DND-41 (cell line): ENCODE results near the gene PWWP2B.

Source experiments
- EZH2 ChIP-seq: IDR thresholded peaks from 3 replicates; pipeline ENCODE4 v1.6.1; 2012; ENCODE audit warnings: borderline replicate concordance, low read depth, mild to moderate bottlenecking, moderate library complexity, low read length, inconsistent platforms; ENCODE audit not compliant: severe bottlenecking
- TF ChIP-seq, protein P1 (sequence below): IDR thresholded peaks from 2 replicates; pipeline ENCODE4 v1.5.1; 2012; ENCODE audit warnings: borderline replicate concordance, low read length, moderate library complexity, mild to moderate bottlenecking; ENCODE audit not compliant: poor library complexity, severe bottlenecking; ENCODE audit errors: extremely low read depth

DNA sequence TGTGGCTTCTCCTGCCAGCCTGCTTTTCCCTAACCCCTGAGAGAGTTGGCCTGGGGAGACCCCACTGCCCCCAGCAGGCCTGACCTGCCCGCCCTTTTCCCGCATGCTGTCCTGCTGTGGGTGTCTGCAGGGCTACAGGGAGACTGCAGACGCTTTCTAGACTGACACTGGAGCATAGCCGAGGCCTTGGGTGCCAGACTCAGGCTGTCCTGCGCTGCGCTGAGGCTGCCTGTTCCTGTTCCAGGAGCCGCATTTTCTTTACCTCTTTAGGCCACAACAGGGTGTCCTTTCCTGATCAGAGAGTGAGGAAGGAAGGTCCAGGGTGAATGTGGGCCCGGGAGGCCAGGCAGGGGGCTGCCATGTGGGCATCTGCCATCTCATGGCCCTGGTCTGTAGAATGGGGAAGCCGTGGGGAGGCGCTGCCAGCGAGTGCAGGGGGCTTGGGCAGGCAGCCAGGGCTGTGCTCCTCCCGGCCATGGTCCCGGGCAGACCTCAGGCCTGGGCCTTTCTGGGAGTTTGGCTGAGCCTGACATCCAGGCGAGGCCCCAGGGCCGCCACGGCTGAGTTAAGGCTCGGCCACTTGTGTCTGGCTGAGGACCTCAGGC, 3.6 kb downstream of the PWWP2B start:
- TF ChIP-seq, protein P1, sequence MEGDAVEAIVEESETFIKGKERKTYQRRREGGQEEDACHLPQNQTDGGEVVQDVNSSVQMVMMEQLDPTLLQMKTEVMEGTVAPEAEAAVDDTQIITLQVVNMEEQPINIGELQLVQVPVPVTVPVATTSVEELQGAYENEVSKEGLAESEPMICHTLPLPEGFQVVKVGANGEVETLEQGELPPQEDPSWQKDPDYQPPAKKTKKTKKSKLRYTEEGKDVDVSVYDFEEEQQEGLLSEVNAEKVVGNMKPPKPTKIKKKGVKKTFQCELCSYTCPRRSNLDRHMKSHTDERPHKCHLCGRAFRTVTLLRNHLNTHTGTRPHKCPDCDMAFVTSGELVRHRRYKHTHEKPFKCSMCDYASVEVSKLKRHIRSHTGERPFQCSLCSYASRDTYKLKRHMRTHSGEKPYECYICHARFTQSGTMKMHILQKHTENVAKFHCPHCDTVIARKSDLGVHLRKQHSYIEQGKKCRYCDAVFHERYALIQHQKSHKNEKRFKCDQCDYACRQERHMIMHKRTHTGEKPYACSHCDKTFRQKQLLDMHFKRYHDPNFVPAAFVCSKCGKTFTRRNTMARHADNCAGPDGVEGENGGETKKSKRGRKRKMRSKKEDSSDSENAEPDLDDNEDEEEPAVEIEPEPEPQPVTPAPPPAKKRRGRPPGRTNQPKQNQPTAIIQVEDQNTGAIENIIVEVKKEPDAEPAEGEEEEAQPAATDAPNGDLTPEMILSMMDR, result no peak
- no peak for TF ChIP-seq EZH2
